HCEC 1CT (cell line): ENCODE measurements around the gene RCAN2.
A peak's percentile ranks its signal among the peaks of the same experiment; 100 is the strongest.

ENCODE experiments used
- DNase-seq: peaks from one replicate; pipeline ENCODE4 v3.0.0-alpha.2; 2017

Gene RCAN2

DNA sequence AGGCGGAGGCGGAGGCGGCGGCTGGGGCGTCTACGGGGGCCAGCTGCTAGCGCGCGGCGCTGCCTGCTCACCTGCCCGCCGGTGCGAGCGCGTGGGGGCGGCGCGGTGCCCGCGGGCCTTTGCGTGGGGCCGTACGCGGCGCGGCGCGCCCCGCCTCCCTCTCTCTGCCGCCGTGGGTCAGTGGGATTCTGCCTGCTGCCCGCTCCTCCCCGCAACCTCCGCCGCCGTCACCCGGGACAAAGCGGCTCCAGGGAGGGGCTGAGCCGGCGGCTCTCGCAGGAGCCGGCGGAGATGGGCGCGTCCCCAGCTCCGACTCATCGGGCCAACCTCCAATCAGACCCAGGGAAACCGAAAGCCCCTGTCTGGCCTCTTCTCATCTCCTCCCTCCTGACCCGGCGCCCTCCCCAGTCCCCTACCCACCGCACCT, at the start of gene RCAN2:
TSS of gene RCAN2 (minus strand) at position 249 of the 427 bp plus-strand sequence.
- peak; percentile 44 for DNase-seq

DNA sequence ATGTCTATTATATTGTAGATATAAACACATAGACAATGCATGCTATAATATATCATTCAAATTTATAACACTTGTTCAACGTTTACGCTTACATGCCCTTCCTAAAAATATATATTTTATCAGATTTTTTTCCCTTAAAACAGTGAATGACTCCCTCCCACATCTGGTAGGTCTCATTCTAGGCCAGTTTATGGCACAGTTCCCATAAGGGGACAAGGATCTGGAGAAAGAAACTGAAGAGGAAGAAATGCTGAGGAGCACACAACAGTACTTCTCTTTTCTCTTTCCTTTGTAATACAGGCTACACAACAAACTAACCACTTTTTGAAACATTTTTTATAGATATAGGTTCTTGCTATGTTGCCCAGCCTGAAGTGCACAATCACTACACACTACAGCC, 48.6 kb upstream of the RCAN2 start:
- no peak for DNase-seq

DNA sequence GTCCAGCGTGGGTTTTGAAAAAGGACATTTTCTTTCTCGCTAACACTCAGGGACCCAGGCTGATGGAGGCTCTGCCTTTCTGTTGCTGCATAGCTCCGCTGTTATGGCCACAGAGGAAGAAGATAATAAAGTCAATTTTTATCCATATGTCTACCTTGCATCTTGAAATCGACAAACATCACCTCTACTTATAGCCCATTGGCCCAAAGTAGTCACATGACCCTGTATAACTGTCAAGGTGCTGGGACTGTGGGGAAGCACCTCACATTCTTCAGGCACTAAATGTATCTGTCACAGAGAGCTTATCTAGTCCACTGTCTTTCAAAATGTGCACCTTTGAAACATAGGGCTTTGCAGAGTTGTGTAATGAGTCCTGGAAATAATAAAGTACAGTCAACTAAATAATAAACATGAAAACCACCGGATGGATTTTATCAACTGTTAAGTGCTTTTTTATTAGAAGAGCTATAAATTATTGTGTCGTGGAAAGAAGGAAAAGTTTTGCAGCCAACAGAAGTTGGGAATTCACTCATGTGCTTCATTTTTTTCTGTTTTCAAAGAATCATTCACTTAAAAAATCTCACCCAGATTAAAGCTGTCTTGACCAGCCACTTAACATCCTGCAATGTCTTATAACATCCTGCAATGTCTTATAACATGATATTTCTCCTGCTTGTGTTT, 47.7 kb upstream of the RCAN2 start:
- no peak for DNase-seq

DNA sequence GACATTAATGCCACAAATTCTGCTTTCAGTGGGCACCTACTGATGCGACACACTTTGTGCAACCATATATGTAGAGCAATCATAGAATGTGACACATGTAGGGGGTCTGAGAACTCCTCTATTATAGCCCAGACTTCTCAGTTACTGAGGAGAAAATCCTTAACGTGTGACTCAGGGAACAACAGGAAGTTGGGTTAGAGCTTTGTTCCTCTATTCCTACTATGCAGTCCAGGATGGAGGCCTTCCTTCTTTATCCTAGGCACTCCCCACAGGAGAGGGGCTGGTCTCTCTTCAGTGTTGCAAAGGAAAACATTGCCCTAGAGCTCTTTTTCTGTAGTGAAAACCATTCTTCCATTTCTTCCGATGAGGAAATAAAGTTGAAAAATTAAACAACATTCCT, 39.6 kb upstream of the RCAN2 start:
- no peak for DNase-seq

DNA sequence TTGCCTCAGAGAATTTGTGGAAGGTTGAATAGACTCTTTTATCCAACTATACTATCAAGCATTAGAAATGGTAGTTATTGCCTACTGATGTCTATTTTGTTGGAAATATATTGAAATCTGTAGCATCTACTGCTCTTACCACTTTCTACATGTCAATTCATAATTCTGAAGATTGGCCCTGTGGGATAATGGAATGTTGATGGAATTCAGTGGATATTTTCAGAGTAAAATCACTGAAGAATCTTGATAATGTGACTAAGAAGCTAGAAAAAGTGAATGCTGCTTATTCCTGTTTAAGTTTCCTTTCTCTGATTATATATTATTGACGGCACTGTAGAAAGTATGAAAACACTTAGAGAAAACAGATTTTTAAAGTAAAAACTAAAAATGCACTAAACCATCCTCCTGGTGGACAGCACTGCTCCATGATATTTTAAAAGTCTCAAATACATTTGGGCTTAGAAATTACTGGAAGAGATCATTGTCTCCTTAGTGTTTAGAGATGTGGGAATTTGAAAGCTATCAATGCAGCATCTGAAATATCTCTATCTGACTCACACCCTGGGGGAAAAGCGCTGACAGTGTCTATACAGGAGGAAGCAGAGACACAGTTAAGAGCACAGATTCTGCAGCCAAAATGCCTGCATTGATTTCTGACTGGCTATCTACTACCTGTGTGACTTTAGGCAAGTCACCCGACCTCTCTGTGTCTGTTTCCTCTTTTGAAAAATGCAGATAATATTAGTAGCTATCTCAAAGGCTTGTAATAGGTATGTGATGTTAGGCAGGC, 37.9 kb upstream of the RCAN2 start:
- DNase-seq = no peak

DNA sequence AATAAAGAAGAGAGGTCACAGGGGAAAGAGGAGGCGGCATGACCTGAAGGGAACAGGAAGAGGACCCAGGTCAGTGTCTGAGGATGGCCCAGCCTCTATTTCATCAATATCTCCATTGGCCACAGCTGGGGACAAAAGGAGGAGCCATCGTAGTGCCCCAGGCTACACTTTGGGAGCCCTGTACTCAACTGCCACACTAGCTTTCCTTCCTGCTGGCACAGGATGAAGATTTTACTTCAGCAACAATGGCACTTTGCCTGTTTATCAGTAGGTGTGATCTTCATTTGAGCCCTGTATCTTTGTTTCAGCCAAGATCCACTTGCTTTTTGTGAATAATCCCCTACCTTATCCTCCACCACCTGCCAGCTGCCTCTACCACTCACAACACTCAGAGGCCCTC, 35.4 kb upstream of the RCAN2 start:
- no peak for DNase-seq

DNA sequence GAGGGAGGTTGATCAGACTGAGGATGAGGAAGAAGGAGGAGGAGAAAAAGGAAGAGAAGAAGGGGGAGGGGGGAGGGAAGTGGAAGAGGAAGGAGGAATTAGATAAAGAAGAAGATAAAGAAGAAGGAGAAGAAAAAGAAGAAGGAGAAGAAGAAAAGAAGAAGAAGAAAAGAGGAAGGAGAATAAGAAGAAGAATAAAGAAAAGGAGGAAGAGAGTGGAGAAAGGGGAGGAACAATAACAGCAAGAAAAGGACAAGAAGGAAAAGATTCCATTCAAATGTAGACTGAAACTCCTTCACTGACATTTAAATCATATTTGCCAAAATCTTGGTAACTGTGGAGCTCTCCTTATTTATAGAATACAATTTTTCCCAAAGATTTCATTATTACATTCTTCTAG, 34.3 kb upstream of the RCAN2 start:
- no peak for DNase-seq

DNA sequence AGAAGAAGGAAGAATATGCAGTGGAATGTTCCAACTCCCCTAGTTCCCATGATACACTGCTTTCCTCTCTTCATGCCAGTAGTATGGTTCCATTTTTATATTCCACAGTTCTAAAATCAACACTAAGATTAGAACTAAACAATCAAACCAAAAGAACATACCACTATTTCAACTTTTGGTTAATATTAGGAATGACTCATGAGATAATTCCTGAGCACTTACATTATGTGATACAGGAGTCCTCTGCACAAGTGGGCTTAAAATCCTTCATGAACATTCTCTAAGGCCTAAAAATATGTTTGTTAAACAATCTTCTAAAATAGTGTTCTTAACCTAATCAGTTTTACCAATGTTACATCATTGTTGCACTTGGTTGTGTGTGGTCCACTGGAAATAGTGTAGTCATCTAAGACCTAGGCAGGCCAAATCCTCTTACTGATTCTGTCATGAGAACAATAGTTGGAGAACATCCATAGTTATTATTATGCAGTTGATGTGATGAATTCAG, 30.3 kb upstream of the RCAN2 start:
- DNase-seq = peak; percentile 5

DNA sequence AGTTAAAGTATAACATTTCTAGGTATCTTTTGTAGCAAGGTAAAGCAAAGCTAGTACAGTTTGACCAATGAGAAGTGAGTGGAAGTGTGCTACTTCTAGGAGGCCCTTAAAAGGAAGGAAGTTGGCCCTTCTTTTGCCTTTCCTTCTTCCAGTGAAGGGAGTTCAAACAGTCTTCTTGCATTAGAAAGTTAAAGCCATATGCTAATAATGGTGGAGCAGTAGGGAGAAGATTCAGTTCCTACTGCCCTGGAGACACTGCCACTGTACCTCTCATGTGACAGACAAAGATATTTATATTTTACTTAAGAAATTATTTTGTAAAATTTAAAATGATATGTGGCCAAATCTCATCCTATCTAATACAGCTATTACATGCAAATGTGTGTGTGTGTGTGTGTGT, 26.0 kb upstream of the RCAN2 start:
- DNase-seq = no peak

DNA sequence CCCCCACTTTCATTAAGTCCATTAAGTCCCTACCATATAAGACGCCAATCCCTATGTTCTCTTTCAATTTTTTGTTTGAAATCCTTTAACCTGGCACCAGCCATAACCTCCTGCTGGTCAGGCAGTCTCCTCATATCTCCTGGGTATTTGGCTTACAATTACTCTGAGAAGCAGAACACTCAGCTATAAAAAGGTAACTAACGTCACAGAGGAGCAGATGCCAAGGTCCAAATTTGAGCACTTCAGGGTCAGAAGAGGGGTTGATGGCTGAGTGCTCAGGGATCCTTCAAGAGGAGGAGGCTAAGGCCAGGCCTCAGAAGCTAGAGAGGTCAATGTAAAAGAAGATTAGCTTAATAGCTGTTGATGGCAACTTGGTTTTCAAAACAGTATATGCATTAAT, 22.3 kb upstream of the RCAN2 start:
- no peak for DNase-seq

DNA sequence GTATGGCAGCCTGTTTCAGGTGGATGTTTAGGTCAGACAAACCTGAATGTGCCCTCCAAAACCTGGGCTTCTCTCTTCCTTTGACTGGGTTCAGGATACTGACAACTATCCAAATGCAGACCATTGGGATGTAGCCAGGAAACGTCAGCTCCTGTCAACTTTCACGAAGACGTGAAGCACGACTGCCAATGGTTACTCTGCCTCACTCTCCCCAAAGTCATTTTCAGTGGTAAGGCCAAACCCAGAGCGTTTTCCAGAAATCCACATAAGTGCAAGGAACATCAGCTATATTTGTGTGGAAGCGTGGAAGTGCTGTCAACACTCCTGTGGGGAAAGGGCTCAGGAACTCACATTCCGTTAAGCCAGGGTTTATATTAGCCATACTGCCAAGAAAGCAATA, 20.1 kb upstream of the RCAN2 start:
- no peak for DNase-seq

DNA sequence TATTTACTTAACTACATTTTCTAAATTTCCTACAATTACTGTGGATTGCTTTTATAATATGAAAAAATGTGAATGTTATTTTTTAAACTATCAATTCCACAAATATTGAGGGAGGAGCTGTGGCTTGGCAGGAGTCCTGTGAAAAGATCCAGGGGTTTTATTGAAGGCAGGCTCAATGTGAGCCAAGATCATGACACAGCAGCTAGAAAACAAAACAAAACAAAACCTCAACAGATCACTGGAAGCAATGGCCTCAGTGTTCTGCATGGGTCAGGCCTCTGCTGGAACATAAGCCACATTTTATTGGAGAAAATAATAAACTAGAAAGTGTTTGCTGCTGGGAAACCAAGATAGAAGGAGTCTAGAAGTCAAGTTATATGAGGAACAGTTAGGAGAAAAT, 19.4 kb upstream of the RCAN2 start:
- peak; percentile 63 for DNase-seq

DNA sequence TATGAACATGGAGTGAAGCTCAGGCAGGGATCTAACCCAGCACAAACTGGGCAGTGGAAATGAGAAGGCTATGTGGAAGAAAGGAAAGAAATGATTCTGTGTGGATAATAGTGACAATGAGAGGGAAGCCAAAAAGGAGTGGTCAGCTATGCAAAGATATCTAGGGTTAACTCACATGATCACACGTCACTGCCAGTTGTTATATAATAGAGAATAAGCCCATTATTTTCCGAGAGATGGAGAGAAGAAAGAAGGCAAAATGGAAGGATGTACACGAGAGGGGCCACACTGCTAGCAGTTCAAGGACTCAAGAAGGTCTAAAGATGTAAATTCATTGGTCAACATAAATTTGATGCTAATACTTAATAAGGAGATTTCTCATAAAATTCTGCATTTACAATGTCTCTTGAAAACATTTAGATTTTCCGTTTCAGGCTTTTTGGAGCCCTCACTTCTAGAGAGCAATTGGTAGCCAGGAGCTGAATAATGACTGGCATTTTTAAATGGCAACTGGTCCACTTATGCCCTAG, 18.8 kb upstream of the RCAN2 start:
- no peak for DNase-seq

DNA sequence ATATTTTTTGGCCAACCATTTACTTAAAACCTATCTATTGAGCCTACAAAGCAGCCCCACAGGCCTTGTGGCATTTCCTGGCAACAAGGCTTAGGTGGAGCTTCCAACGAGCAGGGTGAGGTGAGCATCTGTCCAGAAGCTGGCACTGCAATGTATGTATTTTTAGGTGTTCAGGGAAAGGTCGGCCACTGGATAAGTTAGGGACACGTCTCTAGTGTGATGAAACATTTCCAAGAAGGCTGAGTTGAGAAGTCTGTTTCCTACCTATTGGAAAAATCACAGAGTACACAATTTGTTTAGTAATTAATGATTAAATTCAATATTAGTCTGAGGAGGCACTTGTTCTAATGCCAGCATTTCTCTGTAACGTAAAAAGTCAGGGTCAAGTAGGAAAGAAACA, 17.8 kb upstream of the RCAN2 start:
- no peak for DNase-seq

DNA sequence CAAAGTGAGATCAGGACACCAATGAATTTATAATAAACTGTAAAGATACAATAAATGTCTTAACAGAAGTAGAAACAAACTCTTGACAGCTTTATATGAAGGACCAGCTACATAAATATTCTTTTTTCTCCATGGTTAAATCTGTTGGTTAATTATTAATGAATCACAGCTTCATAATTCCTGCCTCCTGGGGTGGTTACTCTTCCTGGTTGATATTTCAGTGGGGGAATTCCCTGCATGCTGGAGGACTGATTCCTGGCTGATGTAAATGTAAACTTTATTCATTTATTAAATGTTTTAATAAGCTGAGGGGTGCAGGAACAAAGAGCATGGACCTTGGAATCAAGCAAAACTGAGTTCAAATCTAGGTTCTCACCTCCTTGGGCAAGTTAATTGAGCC, 16.2 kb upstream of the RCAN2 start:
- DNase-seq = no peak

DNA sequence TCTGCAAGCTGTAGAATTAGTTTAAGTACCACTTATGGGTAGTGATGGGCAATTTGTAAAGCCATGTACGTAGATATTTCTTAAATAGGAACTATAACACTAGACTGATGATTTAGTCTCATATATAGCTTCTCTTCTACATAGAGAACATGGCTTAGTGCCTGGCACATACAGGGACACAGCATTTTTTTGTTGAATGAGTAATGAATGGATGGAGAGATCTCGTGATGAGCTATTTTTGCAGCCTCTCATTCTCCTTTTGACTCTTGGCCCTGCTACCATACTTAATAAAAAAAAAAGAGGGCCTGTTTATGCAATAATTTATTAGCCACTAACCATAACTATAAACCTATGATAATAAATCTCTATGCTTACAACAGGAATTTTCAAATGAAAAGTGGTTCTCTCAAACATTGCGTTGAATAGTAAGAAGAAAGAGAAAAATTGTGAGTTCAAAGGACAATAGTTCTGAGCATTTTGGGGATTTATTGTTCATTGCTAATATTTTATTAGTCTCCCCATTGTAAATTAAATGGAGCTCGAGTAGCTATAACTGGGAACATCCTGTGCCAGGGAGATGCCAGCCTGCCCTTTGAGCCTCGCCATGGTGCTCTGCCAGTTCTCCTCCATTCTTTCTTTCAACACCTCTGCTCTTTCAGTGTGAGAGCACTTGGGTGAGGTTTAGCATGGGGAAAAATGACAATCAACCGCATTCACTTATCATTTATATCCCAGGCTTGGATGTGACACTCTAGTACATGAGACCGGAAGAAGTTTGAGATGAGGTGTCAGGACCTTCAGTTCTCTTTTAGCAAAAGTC, 14.7 kb upstream of the RCAN2 start:
- DNase-seq = no peak

DNA sequence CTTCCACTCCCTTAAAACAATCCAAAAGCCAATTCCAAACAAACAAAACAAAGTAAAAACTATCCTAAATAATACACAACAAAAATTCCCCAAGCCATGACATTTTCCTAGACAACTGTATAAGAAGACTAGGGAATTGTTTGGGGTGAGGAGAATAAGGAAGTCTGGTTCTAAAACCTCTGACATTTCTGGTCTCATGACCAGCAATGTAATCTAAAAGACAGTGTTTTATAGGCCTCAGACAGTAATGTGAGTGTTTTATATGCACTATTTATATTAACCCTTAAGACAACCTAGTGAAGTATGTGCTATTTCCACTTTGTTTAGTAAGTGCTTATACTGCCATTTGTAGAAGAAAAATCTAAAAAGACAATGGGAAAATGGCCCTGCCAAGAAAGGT, 13.0 kb upstream of the RCAN2 start:
- no peak for DNase-seq

DNA sequence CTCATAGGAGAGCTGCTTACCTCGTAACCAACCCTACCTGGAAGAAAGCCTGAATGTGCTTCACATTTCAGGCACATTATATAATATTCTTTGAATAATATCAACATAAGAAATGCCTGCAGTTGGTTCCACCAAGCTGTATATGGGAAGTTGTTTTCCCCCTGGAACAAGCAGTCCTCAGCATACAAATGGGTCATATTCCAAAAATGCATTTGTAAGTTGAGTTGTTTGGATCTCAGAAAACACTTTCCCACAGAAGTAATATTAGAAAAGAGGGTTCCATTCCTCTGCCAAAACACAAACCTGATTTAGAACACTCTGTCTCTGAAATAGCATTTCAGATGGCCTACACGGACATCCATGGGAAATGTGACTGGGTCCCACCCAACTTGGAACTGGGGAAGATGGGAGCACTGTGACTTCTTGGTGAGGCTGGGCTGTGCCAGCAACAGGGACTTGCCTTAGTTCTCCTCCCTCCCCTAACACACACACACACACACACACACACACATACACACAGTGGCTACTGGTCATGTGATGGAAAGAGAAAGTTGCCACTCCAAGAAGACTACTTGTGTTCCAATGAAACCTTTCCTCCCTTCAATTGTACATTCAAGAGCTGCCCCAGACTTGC, 11.4 kb upstream of the RCAN2 start:
- DNase-seq = no peak

DNA sequence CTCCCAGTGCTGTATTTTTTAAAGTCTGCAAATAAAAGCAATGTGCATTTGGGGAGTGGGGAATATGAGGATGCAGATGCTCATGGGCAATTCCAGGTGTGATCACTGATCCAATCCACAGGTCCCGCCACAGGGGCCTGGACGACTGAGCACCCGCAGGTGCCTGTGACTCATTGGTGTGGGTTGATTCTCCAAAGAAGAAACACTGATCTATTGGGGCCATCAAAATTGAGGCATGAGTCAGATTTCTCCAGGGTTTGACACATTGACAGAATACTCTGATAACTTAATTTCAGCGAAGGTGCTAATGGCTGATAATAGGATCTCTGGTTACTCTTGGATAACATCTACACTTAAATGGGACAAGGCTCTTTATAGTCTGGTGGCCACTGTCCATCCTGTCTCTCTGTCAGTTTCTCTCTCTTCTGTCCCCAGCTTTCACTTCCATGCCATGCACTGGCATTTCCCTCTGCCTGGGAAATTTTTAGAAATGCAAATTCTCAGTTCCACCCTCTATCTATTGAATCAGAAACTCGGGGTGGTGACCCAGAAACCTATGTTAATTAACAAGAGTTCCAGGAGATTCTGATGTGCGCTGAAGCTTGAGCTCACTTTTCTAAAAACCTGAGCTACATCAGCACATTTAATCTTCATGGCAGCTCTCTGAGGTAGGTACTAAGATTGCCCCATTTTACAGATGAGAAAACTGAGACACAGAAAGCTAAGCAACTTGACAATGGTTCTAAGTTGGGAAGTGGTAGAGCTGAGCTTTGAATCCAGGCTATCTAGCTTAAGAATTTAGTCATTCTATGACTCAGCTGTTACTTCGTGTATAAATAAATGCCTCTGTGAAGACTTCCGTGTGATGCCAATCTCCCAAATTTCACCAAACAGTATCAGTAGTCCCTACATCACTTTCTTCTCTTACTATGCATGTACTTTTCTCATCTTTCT, 10.2 kb upstream of the RCAN2 start:
- peak; percentile 54 for DNase-seq

DNA sequence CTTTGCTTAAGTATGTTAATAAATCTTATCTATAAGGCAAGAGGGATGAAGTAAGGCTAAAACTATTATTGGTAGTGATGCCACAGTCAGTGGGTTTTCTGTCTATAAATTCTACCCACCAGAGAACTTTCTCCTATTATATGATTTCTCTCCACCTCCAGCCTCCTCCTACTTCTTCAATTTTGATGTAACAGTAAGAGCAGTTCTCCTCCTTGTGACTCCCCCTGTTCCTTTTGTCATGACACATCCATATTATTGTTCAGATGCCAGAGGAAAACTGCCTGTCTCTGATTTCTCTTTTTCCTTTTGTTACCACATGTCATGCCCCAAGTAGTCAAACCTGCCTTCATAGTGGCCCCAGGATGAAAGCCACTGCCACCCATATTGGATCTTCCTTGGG, 9.1 kb upstream of the RCAN2 start:
- no peak for DNase-seq
